Measurements from ENCODE around the gene FBXO28.
"Not testable (repeated sequence)": the region's sequence is repeated elsewhere in the genome, so short reads cannot be mapped to it uniquely, and the experiment has no call there.

The FBXO28 gene

GRCh38 chr1:224113918-224114786 is at the start of gene FBXO28:
TSS of gene FBXO28 (plus strand) at chr1:224114111. CDS start at chr1:224114130, 19 bp downstream.
- DNase-seq (ENCODE audit: low read depth): peak; percentile 72

GRCh38 chr1:224064150-224064549 is 49.8 kb upstream of the FBXO28 start:
- DNase-seq (ENCODE audit: low read depth): no peak

GRCh38 chr1:224065455-224065854 is 48.5 kb upstream of the FBXO28 start:
- no peak for DNase-seq (ENCODE audit: low read depth)

- DNase-seq (ENCODE audit: low read depth): no peak
These were observed 46.7 kb upstream of the FBXO28 start for GRCh38 chr1:224067207-224067606.

GRCh38 chr1:224067621-224068457 is 46.1 kb upstream of the FBXO28 start:
- no peak for DNase-seq (ENCODE audit: low read depth)

- DNase-seq (ENCODE audit: low read depth): no peak
These were observed 45.3 kb upstream of the FBXO28 start for GRCh38 chr1:224068458-224069072.

GRCh38 chr1:224069138-224069537 is 44.8 kb upstream of the FBXO28 start:
- no peak for DNase-seq (ENCODE audit: low read depth)

GRCh38 chr1:224070521-224070920 is 43.4 kb upstream of the FBXO28 start:
- DNase-seq (ENCODE audit: low read depth): no peak

GRCh38 chr1:224076407-224076806 is 37.5 kb upstream of the FBXO28 start:
- no peak for DNase-seq (ENCODE audit: low read depth)

- not testable (repeated sequence) for DNase-seq (ENCODE audit: low read depth)
These were observed 34.3 kb upstream of the FBXO28 start for GRCh38 chr1:224079644-224080043.

- peak; percentile 18 for DNase-seq (ENCODE audit: low read depth)
These were observed 33.7 kb upstream of the FBXO28 start for GRCh38 chr1:224080115-224080774.

- no peak for DNase-seq (ENCODE audit: low read depth)
These were observed 32.3 kb upstream of the FBXO28 start for GRCh38 chr1:224081604-224082003.

GRCh38 chr1:224082146-224082545 is 31.8 kb upstream of the FBXO28 start:
- DNase-seq (ENCODE audit: low read depth): peak; percentile 30

- no peak for DNase-seq (ENCODE audit: low read depth)
These were observed 29.0 kb upstream of the FBXO28 start for GRCh38 chr1:224084867-224085266.

- DNase-seq (ENCODE audit: low read depth): no peak
These were observed 28.3 kb upstream of the FBXO28 start for GRCh38 chr1:224085421-224086108.

- no peak for DNase-seq (ENCODE audit: low read depth)
These were observed 26.6 kb upstream of the FBXO28 start for GRCh38 chr1:224087286-224087794.

- no peak for DNase-seq (ENCODE audit: low read depth)
These were observed 24.3 kb upstream of the FBXO28 start for GRCh38 chr1:224089583-224089982.

- DNase-seq (ENCODE audit: low read depth): no peak
These were observed 23.8 kb upstream of the FBXO28 start for GRCh38 chr1:224090116-224090515.

GRCh38 chr1:224092111-224092510 is 21.8 kb upstream of the FBXO28 start:
- DNase-seq (ENCODE audit: low read depth): no peak

GRCh38 chr1:224092601-224093000 is 21.3 kb upstream of the FBXO28 start:
- no peak for DNase-seq (ENCODE audit: low read depth)

- DNase-seq (ENCODE audit: low read depth): no peak
These were observed 18.6 kb upstream of the FBXO28 start for GRCh38 chr1:224095339-224095738.
